Stomach (tissue), 9 donors: ENCODE data around the gene CHD3. TPM values are rescaled to one million over a fixed set of nuclear protein-coding genes. Genes with fewer than 3 reads are reported as not detected.

Experiments
- DNase-seq, 2 donors: peaks; one replicate each; pipeline versions ENCODE4 v3.0.0 to v3.0.0-alpha.2; 2013 to 2019
- H3K27ac ChIP-seq, 5 donors: fragments of 200-600 bp in 4 of 5; sonication (generic) in 4 of 5; one replicate each; pipeline ENCODE4 v1.5.1; 2013 to 2019; ENCODE audit warnings: mild to moderate bottlenecking in 1 of 5, moderate library complexity in 1 of 5
- H3K27me3 ChIP-seq, 3 donors: fragments of 200-600 bp; sonication (generic); one replicate each; pipeline ENCODE4 v1.5.1; 2017 to 2019; ENCODE audit warnings: mixed run types in 1 of 3
- H3K36me3 ChIP-seq, 4 donors: fragments of 200-600 bp; sonication (generic); 1 replicate in 3 of 4; 2 replicates in 1 of 4; pipeline ENCODE4 v1.5.1; 2016 to 2019
- H3K4me1 ChIP-seq, 4 donors: fragments of 200-600 bp; sonication (generic); one replicate each; pipeline ENCODE4 v1.5.1; 2016 to 2019
- H3K4me3 ChIP-seq, 4 donors: fragments of 200-600 bp; sonication (generic) in 3 of 4; one replicate each; pipeline ENCODE4 v1.5.1; 2016 to 2019; ENCODE audit warnings: mild to moderate bottlenecking in 1 of 4
- H3K9me3 ChIP-seq, 4 donors: fragments of 200-600 bp; sonication (generic); one replicate each; pipeline ENCODE4 v1.5.1; 2016 to 2019
- CTCF ChIP-seq, 7 experiments: fragments of 450-650 bp in 4 of 7; fragments of 200-600 bp in 3 of 7; sonication (generic) in 3 of 7; IDR thresholded peaks; one replicate each; pipeline ENCODE4 v1.5.1; 2016 to 2019; ENCODE audit warnings: antibody characterized with exemption in 7 of 7, control low read depth in 2 of 7, mild to moderate bottlenecking in 1 of 7
- EP300 ChIP-seq: sonication (generic); formaldehyde crosslinking; IDR thresholded peaks from one replicate; pipeline ENCODE4 v1.6.1; 2017; ENCODE audit warnings: antibody characterized with exemption
- POLR2A ChIP-seq, 4 donors: fragments of 450-650 bp; IDR thresholded peaks; one replicate each; pipeline ENCODE4 v1.6.1; 2016; ENCODE audit warnings: antibody characterized with exemption in 4 of 4, control low read depth in 2 of 4, mild to moderate bottlenecking in 1 of 4, moderate library complexity in 1 of 4
- POLR2AphosphoS5 ChIP-seq, 3 donors: sonication (generic); formaldehyde crosslinking; IDR thresholded peaks; one replicate each; pipeline ENCODE4 v1.6.1; 2016; ENCODE audit warnings: antibody characterized with exemption in 3 of 3
- WGBS, 5 donors: extraction: QIAGEN DNeasy Blood & Tissue Kit in 3 of 5; methylation state at CpG; one replicate each; pipeline versions ENCODE4 v1.1.5 to v1.1.7; 2013 to 2018; 5-methylcytosine and 5-hydroxymethylcytosine counted together
- intact Hi-C: fragments of 100-400 bp; cut with DNase I; formaldehyde crosslinking; loops from one replicate; pipeline ENCODE4 v1.15.1; 2023; ENCODE audit warnings: low total_unique reads
- polyA plus RNA-seq, 3 donors: library from polyadenylated mRNA; stranded (reverse); fragments of 200-250 nt; gene quantifications; one replicate each; pipeline ENCODE4 v1.2.3, GENCODE V29; 2013
- total RNA-seq, 5 donors: library from RNA; depleted of rRNA; stranded (reverse); fragments of >200 nt; gene quantifications; one replicate each; pipeline versions ENCODE4 v1.1.0 to v1.2.3, GENCODE V29; 2014 to 2016
- donor health status: healthy with polysubstance abuse.
- donor health status: Bipolar disorder and iron deficiency.
- donor health status: healthy.

The CHD3 gene
- total and polyA plus RNA-seq, 8 donors, result 43.0 to 190 (median 64.9) TPM

- H3K9me3 ChIP-seq, result no peaks in the 10 kb centered on the region
- peak overlapping the region; percentile 96 to 100 (median 99) for H3K27ac ChIP-seq
- peaks cover 20 to 37% (median 34%) of the 10 kb centered on the region in 4 donors for H3K36me3 ChIP-seq
- DNase-seq, result peak; percentile 77 to 91
- intact Hi-C loops, result no loop called here
- peaks cover 41 to 69% (median 68%) of the 10 kb centered on the region in 4 donors for H3K4me1 ChIP-seq
- no peaks in the 10 kb centered on the region for H3K27me3 ChIP-seq
- WGBS, 5 donors, result 0 to 1% (median 0%) methylated on average over 38 to 47 of the region's 47 CpGs
- TF ChIP-seq POLR2A (IDR thresholded peaks at IDR 0.05) (peak in 1 of 4 donors; percentile 55), EP300 (no peak), CTCF (IDR thresholded peaks at IDR 0.05) (no peak), POLR2AphosphoS5 (IDR thresholded peaks at IDR 0.05) (peak; percentile 43 to 86 (median 81))
- H3K4me3 ChIP-seq, result peak overlapping the region; percentile 66 to 78 (median 72)
Observed at GRCh38 chr17:7842380-7843256, 46.0 kb upstream of the CHD3 start.

GRCh38 chr17:7843257-7843535, 45.4 kb upstream of the CHD3 start:
- H3K36me3 ChIP-seq, result peaks cover 26 to 43% (median 40%) of the 10 kb centered on the region in 4 donors
- DNase-seq, result no peak
- 0 to 1% (median 0%) methylated on average over 9 to 17 of the region's 17 CpGs for WGBS, 5 donors
- H3K9me3 ChIP-seq, result no peaks in the 10 kb centered on the region
- H3K4me1 ChIP-seq, result peaks cover 37 to 64% (median 63%) of the 10 kb centered on the region in 4 donors
- peak overlapping the region; percentile 96 to 100 (median 99) for H3K27ac ChIP-seq
- H3K27me3 ChIP-seq, result no peaks in the 10 kb centered on the region
- TF ChIP-seq POLR2AphosphoS5 (IDR thresholded peaks at IDR 0.05), result no peak
- TF ChIP-seq POLR2A (IDR thresholded peaks at IDR 0.05), result no peak
- TF ChIP-seq CTCF (IDR thresholded peaks at IDR 0.05), result no peak
- no peak for TF ChIP-seq EP300
- peak overlapping the region; percentile 66 to 78 (median 72) for H3K4me3 ChIP-seq
- intact Hi-C loops, result no loop called here

GRCh38 chr17:7843536-7844291, 44.9 kb upstream of the CHD3 start:
- DNase-seq, result peak; percentile 92 to 95
- intact Hi-C loops, result no loop called here
- Histone ChIP-seq H3K27me3 (no peaks in the 10 kb centered on the region), H3K27ac (peak overlapping the region; percentile 96 to 100 (median 99)), H3K36me3 (peaks cover 31 to 48% (median 45%) of the 10 kb centered on the region in 4 donors), H3K4me1 (peaks cover 32 to 58% (median 58%) of the 10 kb centered on the region in 4 donors), H3K9me3 (no peaks in the 10 kb centered on the region), H3K4me3 (peak overlapping the region; percentile 66 to 78 (median 72))
- no peak for TF ChIP-seq EP300
- TF ChIP-seq CTCF (IDR thresholded peaks at IDR 0.05), result no peak
- TF ChIP-seq POLR2AphosphoS5 (IDR thresholded peaks at IDR 0.05), result peak in 2 of 3 donors; percentile 73 to 77
- peak in 1 of 4 donors; percentile 66 for TF ChIP-seq POLR2A (IDR thresholded peaks at IDR 0.05)
- 0 to 1% (median 0%) methylated on average over 53 to 61 of the region's 61 CpGs for WGBS, 5 donors
